K562 (cell line): ENCODE measurements around the gene RPP25. TPM values are rescaled to one million over a fixed set of nuclear protein-coding genes. Genes with fewer than 3 reads are reported as not detected.

Experiments
- MAZ ChIP-seq, 2 experiments: fragments of 450-650 bp in 1 of 2; sonication (generic) in 1 of 2; formaldehyde crosslinking; IDR thresholded peaks in 1 of 2; conservative IDR thresholded peaks in 1 of 2; 2 replicates each; pipeline versions ENCODE4 v1.4.0 to v1.5.0; 2020; ENCODE audit warnings: mild to moderate bottlenecking in 1 of 2, missing genetic modification reagents in 1 of 2
- NR2C2 ChIP-seq, 2 experiments: fragments of 200-800 bp in 1 of 2; sonication (Bioruptor generic) in 1 of 2; sonication (generic) in 1 of 2; formaldehyde crosslinking in 1 of 2; IDR thresholded peaks; 2 replicates each; pipeline versions ENCODE4 v1.6.1 to v1.8.0; 2016 to 2022; ENCODE audit warnings: mild to moderate bottlenecking in 1 of 2, missing compliant biosample characterization in 1 of 2, missing genetic modification characterization in 1 of 2, missing genetic modification reagents in 1 of 2
- NR4A1 ChIP-seq, 2 experiments: fragments of 250-450 bp in 1 of 2; fragments of 450-650 bp in 1 of 2; sonication (Bioruptor Pico) in 1 of 2; IDR thresholded peaks; 2 replicates each; pipeline versions ENCODE4 v1.4.0 to v1.6.1; 2016 to 2020; ENCODE audit warnings: mild to moderate bottlenecking in 2 of 2, missing compliant biosample characterization in 1 of 2, missing genetic modification characterization in 1 of 2, moderate library complexity in 1 of 2
- RB1 ChIP-seq: fragments of 450-650 bp; IDR thresholded peaks from 2 replicates; pipeline ENCODE4 v1.6.1; 2017; ENCODE audit warnings: low read depth, mild to moderate bottlenecking
- RBM14 ChIP-seq: fragments of 200-400 bp; formaldehyde crosslinking; IDR thresholded peaks from 2 replicates; pipeline ENCODE4 v1.6.1; 2018; ENCODE audit warnings: low read depth, mild to moderate bottlenecking, low read length, moderate library complexity, borderline replicate concordance; ENCODE audit not compliant: insufficient read depth
- TAF1 ChIP-seq: IDR thresholded peaks from 2 replicates; pipeline ENCODE4 v1.6.1; 2011; ENCODE audit warnings: mild to moderate bottlenecking, low read length, moderate library complexity; ENCODE audit not compliant: insufficient read depth, control insufficient read depth, severe bottlenecking; ENCODE audit errors: extremely low read depth
- ZNF143 ChIP-seq: sonication (generic); formaldehyde crosslinking; IDR thresholded peaks from 2 replicates; pipeline ENCODE4 v1.9.0; 2022; ENCODE audit warnings: mild to moderate bottlenecking, missing genetic modification reagents
- ZNF224 ChIP-seq: sonication (generic); formaldehyde crosslinking; IDR thresholded peaks from 2 replicates; pipeline ENCODE4 v1.8.0; 2022; ENCODE audit warnings: mild to moderate bottlenecking, missing genetic modification reagents
- polyA plus RNA-seq, 8 experiments: library from polyadenylated mRNA; depleted of rRNA in 4 of 8; stranded (reverse) in 5 of 8; unstranded in 3 of 8; fragments of >200 nt; fragmentation: Nextera tagmentation in 2 of 8; fragmentation: Illumina TruSeq in 1 of 8; extraction: Ambion mirVana in 2 of 8; extraction: Trizol in 1 of 8; gene quantifications; 2 replicates each; pipeline versions ENCODE4 v1.2.1 to v1.2.3, GENCODE V29; 2011 to 2014; ENCODE audit warnings: inconsistent platforms in 1 of 8, missing spikeins in 1 of 8
- total RNA-seq, 7 experiments: library from RNA; depleted of rRNA in 6 of 7; stranded (reverse); fragments of >200 nt in 6 of 7; fragmentation: Illumina TruSeq in 2 of 7; extraction: Trizol in 2 of 7; gene quantifications; 2 replicates each; pipeline versions ENCODE4 v1.2.1 to v1.2.3, GENCODE V29; 2011 to 2021; ENCODE audit warnings: low replicate concordance in 1 of 7
- TF ChIP-seq, protein P1 (sequence below): sonication (generic); formaldehyde crosslinking; IDR thresholded peaks from 2 replicates; pipeline ENCODE4 v1.8.0; 2023; ENCODE audit warnings: mild to moderate bottlenecking, missing genetic modification reagents
- TF ChIP-seq, protein P2 (sequence below): sonication (generic); formaldehyde crosslinking; IDR thresholded peaks from 2 replicates; pipeline ENCODE4 v1.8.0; 2022; ENCODE audit warnings: mild to moderate bottlenecking, low read depth, missing genetic modification reagents
- TF ChIP-seq, protein P3 (sequence below): fragments of 250-450 bp; sonication (Bioruptor Pico); IDR thresholded peaks from 2 replicates; pipeline ENCODE4 v1.4.0; 2020; ENCODE audit warnings: mild to moderate bottlenecking, moderate library complexity
- TF ChIP-seq, protein P4 (sequence below): fragments of 250-450 bp; sonication (Bioruptor Pico); IDR thresholded peaks from 2 replicates; pipeline ENCODE4 v1.4.0; 2020

Gene RPP25
- total and polyA plus RNA-seq, 9 of the 15 experiments (the other 6 are each of a cell fraction or from before 2014, with no cell fraction given): 1.1 to 12.3 (median 5.6) TPM

DNA sequence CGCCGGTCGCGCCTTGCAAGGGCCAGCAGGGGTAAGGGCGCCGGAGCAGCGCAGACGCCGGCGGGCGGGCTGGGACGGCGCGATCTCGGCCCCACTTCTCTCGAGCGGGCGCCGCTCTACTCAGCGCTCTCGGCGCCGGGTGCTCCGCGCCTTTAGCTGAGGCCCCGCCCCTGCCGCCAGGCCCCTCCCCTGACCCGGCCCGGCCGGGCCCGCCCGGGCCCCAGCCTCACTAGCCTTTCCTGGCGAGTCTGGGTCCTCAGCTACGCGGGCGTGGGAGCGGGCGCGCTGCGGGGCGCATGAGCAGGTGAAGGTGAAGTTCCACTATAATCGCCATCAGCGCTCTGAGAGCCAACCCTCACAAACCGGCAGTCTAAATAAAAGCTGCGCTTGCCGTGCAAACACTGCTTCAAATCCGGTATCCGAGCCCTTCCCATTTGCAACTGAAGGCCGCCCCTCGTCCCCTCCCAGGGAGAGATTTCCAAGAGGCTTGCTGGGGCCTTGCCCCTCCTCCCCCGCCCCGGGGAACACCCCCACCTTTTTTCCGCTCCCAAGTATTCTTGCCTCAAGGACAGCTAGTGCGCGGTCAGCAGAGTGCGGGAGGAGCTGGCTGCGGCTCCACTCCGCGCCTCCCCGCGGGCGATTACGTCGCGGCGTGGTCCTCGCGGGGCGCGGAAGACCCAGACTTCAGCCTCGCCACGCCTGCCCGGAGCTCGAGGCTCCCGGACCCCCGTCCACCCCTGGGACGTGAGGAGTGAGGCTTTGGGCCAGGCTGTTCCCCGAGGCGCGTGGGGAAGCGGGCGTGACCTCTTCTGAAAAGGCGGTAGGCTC, at the start of gene RPP25 (continued):
- TF ChIP-seq RBM14 (no peak), MAZ (CRISPR knock-in tag; conservative IDR thresholded peaks at IDR 0.05 in 1 of 2, IDR thresholded peaks at IDR 0.05 in 1 of 2) (peak in 1 of 2 experiments; percentile 63; a peak in 2 of 4 replicates), NR2C2 (CRISPR knock-in tag; IDR thresholded peaks at IDR 0.05) (no peak), NR2C2 (tag; IDR thresholded peaks at IDR 0.05) (no peak; the same call in 1 of the 2 replicates), TAF1 (no peak), ZNF143 (CRISPR knock-in tag) (no peak), NR4A1 (CRISPR knock-in tag; IDR thresholded peaks at IDR 0.05) (no peak), NR4A1 (tag; IDR thresholded peaks at IDR 0.05) (0 out of 2 replicates have a peak, but pooled peaks have one; percentile 6), RB1 (no peak; the same call in 1 of the 2 replicates), ZNF224 (CRISPR knock-in tag) (no peak)
- TF ChIP-seq, protein P1, sequence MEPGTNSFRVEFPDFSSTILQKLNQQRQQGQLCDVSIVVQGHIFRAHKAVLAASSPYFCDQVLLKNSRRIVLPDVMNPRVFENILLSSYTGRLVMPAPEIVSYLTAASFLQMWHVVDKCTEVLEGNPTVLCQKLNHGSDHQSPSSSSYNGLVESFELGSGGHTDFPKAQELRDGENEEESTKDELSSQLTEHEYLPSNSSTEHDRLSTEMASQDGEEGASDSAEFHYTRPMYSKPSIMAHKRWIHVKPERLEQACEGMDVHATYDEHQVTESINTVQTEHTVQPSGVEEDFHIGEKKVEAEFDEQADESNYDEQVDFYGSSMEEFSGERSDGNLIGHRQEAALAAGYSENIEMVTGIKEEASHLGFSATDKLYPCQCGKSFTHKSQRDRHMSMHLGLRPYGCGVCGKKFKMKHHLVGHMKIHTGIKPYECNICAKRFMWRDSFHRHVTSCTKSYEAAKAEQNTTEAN (CRISPR knock-in tag): no peak
- TF ChIP-seq, protein P2, sequence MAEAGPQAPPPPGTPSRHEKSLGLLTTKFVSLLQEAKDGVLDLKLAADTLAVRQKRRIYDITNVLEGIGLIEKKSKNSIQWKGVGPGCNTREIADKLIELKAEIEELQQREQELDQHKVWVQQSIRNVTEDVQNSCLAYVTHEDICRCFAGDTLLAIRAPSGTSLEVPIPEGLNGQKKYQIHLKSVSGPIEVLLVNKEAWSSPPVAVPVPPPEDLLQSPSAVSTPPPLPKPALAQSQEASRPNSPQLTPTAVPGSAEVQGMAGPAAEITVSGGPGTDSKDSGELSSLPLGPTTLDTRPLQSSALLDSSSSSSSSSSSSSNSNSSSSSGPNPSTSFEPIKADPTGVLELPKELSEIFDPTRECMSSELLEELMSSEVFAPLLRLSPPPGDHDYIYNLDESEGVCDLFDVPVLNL (CRISPR knock-in tag): no peak
- TF ChIP-seq, protein P3, sequence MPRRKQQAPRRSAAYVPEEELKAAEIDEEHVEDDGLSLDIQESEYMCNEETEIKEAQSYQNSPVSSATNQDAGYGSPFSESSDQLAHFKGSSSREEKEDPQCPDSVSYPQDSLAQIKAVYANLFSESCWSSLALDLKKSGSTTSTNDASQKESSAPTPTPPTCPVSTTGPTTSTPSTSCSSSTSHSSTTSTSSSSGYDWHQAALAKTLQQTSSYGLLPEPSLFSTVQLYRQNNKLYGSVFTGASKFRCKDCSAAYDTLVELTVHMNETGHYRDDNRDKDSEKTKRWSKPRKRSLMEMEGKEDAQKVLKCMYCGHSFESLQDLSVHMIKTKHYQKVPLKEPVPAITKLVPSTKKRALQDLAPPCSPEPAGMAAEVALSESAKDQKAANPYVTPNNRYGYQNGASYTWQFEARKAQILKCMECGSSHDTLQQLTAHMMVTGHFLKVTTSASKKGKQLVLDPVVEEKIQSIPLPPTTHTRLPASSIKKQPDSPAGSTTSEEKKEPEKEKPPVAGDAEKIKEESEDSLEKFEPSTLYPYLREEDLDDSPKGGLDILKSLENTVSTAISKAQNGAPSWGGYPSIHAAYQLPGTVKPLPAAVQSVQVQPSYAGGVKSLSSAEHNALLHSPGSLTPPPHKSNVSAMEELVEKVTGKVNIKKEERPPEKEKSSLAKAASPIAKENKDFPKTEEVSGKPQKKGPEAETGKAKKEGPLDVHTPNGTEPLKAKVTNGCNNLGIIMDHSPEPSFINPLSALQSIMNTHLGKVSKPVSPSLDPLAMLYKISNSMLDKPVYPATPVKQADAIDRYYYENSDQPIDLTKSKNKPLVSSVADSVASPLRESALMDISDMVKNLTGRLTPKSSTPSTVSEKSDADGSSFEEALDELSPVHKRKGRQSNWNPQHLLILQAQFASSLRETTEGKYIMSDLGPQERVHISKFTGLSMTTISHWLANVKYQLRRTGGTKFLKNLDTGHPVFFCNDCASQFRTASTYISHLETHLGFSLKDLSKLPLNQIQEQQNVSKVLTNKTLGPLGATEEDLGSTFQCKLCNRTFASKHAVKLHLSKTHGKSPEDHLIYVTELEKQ (CRISPR knock-in tag): no peak
- TF ChIP-seq, protein P4, sequence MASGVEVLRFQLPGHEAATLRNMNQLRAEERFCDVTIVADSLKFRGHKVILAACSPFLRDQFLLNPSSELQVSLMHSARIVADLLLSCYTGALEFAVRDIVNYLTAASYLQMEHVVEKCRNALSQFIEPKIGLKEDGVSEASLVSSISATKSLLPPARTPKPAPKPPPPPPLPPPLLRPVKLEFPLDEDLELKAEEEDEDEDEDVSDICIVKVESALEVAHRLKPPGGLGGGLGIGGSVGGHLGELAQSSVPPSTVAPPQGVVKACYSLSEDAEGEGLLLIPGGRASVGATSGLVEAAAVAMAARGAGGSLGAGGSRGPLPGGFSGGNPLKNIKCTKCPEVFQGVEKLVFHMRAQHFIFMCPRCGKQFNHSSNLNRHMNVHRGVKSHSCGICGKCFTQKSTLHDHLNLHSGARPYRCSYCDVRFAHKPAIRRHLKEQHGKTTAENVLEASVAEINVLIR (CRISPR knock-in tag): no peak
